Right hindlimb (tissue), 1 donor: ENCODE measurements around the gene GNA14.
A peak's percentile ranks its signal among the peaks of the same experiment; 100 is the strongest.
"Not testable (repeated sequence)": the region's sequence is repeated elsewhere in the genome, so short reads cannot be mapped to it uniquely, and the experiment has no call there.

Experiments used
- DNase-seq: peaks from one replicate; pipeline ENCODE4 v3.0.0-alpha.2; 2018

GNA14 gene

DNA sequence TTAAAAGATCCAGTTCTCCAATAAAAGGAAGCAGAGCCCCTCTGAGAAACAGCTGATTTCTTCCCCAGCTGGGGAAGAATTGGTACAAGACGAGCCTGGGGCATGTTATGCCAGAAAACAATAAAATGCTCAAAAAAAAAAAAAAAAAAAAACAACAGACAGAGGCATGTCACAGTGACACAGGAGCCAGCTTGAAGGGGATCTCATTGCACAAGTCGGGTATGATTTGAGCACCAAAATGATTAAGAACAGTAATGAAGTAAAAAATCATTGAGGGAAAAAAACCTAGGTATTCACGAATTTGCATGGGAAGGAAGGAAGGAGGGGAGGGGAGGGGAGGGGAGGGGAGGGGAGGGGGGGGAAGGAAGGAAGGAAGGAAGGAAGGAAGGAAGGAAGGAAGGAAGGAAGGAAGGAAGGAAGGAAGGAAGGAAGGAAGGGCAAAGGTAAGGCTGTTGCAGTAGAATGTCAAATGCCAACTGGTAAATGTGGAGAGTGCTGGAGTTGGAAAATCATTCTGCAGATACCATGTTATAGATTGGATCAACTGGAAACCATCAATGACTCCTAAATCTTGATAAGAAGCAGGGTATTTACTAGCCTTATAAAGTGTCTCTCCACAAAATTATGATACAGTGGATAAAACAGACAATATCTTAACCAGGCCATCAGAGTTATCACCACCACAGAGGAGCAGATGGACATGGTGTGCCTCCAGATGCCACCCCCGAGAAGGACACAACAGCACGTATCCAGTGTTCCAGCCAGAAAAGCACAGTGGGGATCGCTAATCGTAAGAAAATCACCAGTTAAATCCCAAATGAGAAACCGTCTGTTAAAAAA, 7.2 kb downstream of the GNA14 start:
- no peak for DNase-seq

DNA sequence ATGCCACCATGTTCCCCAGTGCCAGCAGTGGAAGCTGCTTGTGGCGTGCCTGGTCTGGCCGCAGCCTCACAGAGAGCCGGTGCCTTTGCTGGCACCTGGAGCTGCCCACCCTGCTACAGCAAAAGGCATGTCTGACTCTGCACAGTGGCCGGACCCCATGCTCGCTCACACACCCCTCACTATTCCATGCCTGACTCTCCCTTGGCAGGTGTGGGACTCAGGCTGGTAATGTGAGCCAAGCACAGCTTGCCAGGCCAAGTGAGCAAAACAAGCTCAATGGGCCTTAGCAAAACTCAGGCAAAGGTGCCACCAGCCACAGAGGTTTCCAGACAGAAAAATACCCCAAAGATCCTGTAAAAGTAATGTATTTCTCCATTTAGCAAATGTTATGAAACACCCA, 15.5 kb downstream of the GNA14 start:
- no peak for DNase-seq

DNA sequence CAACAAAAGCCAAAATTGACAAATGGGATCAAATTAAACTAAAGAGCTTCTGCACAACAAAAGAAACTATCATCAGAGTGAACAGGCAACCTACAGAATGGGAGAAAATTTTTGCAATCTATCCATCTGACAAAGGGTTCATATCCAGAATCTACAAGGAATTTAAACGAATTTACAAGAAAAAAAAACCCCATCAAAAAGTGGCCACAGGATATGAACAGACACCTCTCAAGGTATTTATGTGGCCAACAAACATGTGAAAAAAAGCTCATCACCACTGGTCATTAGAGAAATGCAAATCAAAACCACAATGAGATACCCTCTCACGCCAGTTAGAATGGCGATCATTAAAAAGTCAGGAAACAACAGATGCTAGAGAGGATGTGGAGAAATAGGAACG, 19.3 kb downstream of the GNA14 start:
- not testable (repeated sequence) for DNase-seq

DNA sequence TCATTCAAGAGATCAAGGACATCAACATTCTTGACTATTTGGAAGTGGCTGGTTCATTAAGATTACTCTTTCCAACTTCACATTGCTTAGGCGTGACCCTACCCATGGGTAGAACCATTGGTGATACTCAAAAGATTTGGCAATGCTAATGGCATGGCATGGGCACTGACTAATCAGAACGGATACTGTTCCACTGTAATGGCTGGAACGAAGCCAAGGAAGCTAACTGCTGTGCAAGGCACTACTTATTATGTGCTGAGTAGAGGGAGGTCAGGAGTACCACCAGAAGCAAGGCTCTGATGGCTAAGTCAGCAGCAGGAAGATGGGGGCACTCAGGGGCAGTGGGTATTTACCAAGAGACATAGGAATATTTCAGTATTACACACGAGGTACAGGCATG, 31.9 kb downstream of the GNA14 start:
- no peak for DNase-seq

DNA sequence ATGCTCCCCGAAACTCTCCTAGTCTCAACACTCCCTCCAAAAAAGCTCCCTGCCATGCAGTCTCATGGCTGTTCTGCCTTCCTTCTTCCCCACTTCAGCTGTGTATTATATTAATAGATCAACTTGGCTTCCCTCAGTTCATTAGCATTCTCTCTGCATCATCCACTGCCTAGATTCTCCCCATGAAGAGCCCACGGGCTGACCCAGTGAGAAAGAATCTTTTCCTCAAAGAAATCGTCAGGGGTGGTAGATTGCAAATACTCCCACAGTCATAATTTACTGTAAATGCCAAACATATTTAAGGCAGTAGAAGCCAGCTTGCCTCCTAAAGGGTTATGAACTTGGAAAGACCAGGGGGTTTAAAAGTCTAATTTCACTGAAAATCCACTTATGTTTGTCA, 33.5 kb downstream of the GNA14 start:
- no peak for DNase-seq

DNA sequence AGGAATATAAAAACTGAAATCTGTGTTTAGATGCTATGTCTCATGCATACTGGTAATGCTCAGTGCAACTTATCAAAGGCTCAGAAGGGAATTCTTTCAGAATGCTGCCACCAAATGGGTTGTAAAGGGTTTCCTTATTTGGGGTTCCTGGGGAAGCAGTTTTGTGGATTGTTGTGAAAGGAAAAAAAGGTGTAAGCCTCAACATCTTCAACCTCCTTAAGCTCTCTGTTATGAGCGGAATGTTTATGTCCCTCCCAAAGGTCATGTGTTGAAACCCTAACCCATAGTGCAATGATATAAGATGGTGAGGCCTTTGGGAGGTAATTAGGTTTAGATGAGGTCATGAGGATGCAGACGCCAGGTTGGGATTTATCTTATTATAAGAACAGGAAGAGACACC, 41.6 kb downstream of the GNA14 start:
- DNase-seq: no peak

DNA sequence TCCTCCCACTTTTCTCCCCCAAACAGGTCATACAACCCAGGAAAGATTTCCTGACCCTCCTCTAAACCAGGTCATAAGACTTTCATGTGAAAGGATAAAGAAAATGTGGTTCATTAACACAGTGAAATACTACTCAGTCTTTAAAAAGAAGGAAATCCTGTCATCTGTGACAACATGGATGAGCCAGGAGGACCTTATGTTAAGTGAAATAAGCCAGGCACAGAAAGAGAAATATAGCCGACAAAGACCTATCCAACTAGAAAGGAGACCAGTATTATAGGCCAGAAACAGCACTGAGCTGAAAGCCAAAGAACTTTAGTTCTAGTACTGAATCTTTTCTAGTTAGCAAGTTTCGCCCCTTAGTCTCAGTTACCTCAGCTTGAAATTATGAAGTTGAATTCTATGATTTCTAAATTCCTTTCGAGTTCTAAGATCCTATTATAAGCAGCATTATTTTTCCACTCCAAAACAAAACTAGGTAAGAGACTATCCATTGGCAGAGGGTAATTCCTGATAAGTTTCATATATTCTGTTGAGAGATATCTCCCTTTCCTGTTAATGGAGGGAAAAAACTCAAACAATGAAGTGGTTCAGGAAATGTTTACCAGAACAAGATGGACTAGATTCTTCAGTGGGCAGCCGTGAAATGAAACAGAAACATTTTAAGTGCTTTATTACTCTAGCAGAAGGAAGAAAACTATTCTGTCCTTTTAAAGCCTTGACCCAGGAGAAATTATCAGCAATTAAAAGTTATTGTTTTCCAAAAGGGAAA, 42.5 kb downstream of the GNA14 start:
- DNase-seq: no peak

DNA sequence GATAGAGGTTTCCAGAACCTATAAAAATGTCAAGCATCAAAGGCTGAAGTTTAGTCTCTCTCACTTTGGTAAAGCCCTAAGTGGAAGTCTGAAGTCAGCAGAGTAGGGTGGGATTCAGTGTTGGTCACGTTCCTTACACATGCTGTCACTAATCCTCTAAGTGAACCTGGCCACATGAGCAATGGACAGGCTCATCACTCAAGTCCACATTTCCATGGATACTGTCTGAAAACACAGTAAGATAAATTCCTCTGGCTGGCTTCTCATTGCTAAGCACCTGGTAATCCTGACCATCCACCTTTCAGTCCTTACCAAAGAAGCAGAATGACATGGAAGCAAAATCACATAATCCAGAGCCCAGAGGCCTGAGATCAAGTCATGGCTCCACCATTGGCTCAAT, 43.8 kb downstream of the GNA14 start:
- DNase-seq: no peak

DNA sequence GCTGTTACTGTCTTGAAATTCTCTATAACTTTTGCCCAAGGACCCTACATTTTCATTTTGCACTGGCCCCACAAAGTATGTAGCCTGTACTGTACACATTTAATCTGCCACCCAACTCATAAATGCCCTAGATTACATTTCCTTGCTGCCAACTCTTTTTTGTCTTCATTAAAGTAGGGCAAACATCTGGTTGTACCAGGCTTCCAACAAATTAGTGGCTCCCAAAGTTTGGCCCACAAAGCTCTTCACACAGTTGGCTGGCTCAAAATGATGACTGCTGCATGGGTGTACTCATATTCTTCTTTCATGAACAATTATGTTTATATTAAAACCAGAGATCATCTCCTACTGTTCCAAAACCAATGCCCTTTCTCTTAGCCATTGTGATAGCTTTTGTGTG, 45.3 kb downstream of the GNA14 start:
- DNase-seq: no peak

DNA sequence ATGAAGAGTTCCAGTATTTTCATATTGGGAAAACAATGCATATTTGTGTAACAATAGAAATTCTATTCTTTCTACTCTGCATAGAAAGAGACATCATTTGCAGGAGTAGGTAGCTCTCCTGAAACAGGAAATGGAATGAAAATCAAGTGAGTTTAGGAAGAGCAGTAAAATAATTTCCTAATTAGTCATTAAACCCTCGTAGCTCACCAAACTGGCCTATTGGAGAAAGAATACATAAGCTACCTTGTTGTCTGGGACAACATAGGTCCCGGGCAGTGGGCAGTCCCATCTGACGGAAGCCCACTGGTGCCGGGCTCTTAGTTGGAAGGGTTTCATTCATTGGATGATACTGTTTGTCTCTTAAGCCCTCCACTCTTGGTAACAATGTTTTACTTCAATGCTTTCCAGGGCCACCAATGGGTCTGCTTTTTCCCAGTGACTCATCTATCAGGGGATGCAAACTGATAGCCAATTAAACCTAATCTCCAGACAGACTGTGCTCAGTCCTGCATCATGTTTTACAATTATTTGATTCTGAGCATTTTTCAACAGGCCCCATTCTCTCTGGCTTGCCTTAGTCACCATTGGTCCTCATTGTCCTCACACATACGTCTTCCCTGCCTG, 46.5 kb downstream of the GNA14 start:
- DNase-seq: no peak

DNA sequence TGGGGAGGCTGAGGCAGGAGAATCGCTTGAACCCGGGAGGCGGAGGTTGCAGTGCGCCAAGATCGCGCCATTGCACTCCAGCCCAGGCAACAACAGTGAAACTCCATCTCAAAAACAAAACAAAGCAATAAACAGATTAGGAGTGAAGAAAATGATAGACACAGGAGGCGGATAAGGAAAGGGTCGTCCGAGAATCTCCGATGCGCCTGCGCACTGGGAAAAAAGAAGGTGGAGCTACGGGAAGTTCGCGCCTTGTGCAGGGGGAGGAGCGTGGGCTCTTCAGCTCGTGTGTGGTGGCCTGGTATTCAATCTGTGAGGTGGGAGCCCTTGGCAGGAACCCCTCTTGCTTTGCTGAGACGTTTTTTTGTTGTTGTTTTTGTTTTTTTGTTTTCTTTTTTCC, 47.3 kb downstream of the GNA14 start:
- no peak for DNase-seq

DNA sequence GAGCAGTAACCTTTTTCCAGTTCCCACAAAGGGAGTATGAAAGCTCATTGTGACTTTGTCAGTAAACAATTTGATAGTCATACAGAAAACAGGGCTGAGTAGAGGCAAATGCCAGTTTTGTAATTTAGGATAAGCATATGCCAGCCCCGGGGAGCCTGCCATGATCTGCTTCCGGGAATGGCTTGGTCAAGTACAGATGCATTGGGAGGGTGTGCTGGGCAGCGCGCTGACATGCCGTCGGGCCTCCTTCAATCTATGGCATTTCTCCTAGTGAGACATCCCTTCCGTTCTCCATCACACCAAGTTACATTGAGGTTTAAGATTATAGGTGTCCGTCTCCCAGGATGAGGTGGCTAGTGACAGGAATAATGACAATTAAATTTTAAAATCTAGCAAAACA, 48.6 kb downstream of the GNA14 start:
- no peak for DNase-seq

DNA sequence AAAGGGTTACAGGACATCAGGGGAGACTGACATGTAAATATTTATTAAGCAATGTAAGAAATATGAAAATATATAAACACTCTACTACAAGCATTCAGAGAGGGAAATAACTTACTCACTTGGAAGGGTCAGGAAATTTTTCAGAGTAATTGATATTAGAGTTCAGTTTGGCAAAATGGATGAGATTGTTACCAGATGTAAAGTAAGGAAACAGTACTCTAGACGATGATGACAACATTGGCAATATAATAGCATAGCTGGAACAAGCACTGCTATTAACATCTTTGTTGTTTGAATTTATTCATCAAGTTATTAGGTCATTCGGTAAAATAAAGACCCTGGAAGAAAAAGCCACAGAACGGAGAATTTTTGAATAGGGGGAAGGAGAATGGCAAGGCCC, 49.1 kb downstream of the GNA14 start:
- no peak for DNase-seq

DNA sequence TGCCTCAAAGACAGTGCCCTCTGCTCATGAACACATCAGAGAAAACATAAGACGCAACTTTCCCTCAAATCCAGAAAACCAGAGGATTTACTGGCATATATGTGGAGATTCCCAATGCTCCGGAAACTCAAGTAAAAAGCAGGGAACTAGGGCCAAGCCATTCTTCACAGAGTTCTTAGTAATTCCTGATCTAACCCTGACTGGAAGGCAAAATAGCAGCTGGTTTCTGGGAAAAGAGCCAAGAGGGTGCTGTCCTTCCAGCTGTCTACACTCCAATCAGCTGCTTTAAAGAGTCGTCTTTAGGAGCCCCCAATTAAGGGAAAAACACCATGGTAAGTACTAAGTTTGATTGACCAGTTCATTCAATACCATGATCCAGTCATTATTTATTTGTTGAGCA, 49.6 kb downstream of the GNA14 start:
- peak; percentile 76 for DNase-seq

DNA sequence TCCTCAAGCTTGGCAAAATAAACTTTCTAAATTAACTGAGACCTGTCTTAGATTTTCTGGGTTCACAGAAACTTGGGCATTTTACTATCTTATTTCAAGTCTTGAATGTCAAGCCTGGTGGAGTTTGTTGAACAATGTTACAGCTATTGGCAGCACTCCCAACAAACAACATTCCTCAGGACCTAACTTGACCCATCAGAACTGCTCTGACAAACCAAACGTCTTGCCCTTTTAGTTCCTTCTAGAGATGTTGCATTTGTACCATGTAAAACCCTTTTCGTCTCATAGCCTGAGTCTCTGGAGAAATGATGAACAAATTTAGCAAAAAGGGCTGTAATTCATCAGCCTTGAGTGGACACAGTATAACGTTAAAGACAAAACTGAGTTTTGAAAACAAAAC, 51.1 kb downstream of the GNA14 start:
- no peak for DNase-seq

DNA sequence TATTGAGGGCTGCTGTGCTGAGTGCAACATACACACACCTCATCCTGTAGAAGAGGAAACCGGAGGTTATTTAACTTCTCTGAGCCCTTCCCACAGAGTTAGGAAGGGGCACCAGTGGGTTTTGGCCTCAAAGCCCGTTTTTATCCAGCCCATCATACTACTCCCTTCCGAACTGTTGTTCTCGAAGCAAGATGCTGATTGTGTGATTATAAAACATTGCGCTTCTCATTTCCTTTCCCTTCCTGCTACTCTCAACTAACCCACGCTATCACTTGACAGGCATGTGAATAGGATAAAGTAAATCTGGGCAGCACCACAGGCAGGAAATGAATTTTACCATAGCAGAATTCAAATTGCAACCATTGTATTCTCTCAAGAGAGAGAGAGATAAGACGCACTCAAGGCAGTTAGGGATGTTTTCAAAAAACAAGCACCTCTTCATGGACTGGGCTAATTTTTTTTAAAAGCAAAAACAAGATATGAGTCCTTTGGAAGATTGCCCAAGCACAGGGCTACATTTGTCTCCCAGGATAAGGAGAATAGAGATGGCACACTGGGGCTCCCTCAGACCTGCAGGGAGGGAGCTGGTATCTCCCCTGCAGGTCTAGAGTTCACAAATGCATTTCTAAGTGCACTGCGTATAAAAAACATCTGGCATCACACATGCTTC, 52.6 kb downstream of the GNA14 start:
- DNase-seq: no peak

DNA sequence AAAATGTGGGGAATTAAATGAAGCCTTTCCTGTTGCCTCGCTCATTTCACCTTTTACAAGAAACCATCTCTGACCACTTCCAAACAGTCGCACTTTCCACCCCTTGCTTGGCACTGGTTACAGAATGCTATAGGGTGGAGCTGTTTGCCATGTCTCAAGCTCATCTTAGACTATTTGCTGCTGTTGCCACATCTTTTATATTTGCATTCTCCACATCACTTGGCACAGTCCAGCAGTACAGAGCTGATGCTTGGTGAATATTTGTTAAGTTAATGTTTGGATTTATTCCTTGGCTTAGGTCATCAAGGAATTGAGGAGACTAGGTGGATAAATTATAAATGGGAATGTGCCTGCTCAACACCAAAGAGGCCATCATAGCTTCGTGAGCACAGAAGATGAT, 53.2 kb downstream of the GNA14 start:
- no peak for DNase-seq

DNA sequence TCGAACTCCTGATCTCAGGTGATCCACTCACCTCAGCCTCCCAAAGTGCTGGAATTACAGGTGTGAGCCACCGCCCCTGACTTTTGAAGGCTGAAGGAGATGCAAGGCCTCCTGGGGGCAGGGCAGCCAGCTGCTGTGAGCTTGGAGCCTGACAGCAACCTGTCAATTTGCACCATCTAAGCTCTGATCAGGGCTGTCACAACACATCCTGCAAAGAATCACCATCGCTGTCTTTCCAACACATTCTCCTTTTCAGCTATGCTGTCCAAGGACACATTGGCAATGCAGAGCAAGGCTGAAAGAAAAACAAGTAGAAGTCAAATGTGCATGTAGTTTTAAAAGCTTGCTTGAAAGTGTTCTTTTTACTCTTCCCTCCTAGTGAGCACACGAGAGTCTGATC, 54.6 kb downstream of the GNA14 start:
- no peak for DNase-seq

DNA sequence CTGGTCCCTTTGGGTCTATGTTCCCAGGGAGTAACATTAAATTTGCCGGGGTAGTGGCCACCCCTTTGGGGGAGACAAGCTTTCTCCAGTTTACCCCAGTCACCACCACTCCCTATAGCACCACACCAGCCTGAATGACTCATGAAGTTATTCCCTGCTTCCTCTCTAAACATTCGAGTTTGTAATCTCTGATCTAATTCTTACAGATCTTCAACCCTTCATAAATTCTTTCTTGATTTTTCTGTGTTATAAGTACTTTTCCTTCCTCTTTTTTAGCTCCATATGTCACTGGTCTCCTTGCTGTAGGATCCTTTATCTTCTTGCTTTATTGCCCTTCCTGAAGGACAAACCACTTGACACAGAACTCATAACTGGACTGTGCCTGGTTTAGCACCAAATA, 55.6 kb downstream of the GNA14 start:
- DNase-seq: no peak

DNA sequence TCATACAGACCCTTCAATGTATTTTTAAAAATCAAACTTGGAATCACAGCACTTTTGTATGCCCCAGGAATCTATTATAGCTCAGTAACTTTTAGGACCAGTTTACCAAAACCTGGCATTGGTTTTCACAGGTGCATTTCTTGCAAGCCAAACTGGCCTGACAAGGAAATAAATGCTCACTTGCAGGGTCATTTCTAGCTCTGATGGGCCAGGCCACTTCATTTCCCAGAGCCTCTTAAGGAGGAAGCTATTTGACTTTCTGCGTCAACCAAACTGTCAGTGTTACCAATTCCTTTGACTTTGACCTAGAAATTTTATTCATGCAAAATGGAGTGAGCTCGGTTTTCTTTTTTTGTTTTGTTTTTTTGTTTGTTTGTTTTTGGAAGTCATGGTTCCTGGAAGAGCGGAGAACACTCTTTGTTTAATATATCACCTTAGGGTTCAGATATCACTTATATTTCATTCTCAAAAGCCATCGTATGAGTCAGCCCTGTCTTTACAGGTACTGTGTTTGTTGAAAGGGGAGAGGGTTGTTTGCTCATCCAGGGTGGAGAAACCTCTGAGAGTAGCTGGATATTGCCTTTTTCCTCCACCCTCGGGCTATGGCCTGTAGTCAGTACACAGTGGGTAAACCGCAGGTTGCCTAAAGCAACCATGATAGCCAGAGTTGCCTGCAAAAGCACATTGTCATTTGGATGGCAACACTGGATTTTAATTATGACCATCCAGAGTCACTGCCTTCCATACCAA, 58.9 kb downstream of the GNA14 start:
- no peak for DNase-seq

DNA sequence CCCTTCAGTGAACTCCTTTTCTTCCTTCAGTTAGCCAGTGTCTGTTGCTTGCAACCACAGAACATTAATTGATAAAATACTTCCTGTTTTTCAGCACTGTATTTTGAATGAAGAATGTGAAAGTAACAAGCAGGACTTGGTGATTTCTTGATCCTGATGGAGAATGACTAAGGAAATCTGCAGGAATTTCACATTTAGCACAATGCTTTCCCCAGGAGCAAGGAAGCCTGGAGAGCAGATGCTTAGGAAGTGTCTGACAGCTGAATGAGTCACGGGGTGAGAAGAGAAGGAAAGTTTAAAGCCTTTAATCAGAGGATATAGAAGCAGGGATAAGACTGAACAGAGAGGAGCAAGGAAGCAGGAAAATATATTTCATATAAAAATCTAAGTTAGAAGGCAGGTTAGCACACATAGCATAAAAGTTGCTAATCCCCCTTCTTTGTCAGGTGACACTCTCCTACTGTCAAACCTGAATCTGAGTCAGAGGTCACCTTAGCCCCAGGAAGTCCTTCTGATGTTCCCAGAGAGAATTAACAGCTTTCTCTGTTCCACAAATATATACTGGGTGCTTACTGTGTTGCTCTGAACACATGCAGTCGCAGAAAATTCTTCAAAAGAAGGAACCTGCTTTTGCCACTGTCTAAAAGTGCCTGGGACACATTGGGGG, 59.7 kb downstream of the GNA14 start:
- no peak for DNase-seq

DNA sequence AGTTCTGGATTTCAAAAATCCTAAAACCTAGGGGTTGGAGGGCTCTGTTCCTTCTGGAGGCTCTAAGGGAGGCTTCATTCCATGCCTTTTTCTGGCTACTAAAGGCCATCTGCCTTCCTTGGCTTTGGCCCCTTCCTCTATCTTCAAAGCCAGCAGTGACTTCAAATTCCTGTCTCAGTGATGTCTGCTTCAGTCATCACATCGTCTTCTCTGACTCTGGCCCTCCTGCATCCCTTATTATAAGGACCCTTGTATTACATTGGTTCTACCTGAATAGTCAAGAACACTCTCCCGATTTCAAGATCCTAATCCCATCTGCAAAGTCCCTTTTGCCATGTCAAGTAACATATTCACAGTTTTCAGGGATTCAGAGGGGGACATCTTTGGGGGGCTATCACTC, 60.3 kb downstream of the GNA14 start:
- DNase-seq: no peak
